ENCODE results near the gene ARL6IP5. TPM values are rescaled to one million over a fixed set of nuclear protein-coding genes. Genes with fewer than 3 reads are reported as not detected.

The ARL6IP5 gene
- total and polyA plus RNA-seq, 9 of the 15 experiments (the other 6 are each of a cell fraction or from before 2014, with no cell fraction given) = 10.3 to 54.0 (median 12.7) TPM

DNA sequence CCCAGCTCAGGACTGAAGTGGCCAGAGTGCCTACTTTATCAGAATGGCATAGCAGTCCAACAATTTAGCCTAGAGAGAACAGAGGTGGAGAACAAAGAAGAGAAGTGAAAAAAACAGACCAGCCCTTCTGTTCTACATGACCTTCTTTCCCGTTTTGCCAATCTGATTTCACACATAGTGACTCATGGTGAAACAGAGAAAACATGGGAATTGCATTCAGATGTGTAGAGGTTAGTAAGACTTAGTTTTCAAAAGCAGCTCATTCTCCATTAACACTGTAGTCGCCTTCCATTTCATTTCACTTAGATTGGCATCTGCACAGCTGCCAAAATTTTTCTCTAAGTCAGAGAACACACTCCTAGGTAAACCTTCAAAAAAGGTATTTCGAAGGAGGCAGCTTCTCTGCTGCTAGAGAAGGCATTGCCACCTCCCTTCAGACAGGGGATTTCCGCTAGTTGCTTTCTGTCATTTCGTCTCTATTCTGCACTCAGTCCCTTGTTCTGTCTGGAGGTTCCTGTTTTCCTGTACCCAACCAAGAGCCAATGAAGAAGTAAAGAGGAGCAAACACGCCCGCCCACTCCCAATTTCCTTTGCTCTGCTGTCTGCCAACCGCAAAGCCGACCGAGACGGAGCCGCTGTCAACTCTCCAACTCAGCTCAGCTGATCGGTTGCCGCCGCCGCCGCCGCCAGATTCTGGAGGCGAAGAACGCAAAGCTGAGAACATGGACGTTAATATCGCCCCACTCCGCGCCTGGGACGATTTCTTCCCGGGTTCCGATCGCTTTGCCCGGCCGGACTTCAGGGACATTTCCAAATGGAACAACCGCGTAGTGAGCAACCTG is at the start of gene ARL6IP5 (continued):
- TF ChIP-seq, protein P1, sequence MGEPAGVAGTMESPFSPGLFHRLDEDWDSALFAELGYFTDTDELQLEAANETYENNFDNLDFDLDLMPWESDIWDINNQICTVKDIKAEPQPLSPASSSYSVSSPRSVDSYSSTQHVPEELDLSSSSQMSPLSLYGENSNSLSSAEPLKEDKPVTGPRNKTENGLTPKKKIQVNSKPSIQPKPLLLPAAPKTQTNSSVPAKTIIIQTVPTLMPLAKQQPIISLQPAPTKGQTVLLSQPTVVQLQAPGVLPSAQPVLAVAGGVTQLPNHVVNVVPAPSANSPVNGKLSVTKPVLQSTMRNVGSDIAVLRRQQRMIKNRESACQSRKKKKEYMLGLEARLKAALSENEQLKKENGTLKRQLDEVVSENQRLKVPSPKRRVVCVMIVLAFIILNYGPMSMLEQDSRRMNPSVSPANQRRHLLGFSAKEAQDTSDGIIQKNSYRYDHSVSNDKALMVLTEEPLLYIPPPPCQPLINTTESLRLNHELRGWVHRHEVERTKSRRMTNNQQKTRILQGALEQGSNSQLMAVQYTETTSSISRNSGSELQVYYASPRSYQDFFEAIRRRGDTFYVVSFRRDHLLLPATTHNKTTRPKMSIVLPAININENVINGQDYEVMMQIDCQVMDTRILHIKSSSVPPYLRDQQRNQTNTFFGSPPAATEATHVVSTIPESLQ (CRISPR knock-in tag; IDR thresholded peaks at IDR 0.05) = no peak
- TF ChIP-seq RAD21 (CRISPR knock-in tag; conservative IDR thresholded peaks at IDR 0.05 in 1 of 2, IDR thresholded peaks at IDR 0.05 in 1 of 2) = 0 out of 4 replicates have a peak, but pooled peaks of 1 of the 2 experiments have one; percentile 10
- TF ChIP-seq, protein P2, sequence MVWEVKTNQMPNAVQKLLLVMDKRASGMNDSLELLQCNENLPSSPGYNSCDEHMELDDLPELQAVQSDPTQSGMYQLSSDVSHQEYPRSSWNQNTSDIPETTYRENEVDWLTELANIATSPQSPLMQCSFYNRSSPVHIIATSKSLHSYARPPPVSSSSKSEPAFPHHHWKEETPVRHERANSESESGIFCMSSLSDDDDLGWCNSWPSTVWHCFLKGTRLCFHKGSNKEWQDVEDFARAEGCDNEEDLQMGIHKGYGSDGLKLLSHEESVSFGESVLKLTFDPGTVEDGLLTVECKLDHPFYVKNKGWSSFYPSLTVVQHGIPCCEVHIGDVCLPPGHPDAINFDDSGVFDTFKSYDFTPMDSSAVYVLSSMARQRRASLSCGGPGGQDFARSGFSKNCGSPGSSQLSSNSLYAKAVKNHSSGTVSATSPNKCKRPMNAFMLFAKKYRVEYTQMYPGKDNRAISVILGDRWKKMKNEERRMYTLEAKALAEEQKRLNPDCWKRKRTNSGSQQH (CRISPR knock-in tag; IDR thresholded peaks at IDR 0.05) = no peak
- TF ChIP-seq MAFK (IDR thresholded peaks at IDR 0.05; ENCODE audit: low read length) = no peak
- TF ChIP-seq ZBTB17 (CRISPR knock-in tag; IDR thresholded peaks at IDR 0.05) = no peak
- TF ChIP-seq, protein P3, sequence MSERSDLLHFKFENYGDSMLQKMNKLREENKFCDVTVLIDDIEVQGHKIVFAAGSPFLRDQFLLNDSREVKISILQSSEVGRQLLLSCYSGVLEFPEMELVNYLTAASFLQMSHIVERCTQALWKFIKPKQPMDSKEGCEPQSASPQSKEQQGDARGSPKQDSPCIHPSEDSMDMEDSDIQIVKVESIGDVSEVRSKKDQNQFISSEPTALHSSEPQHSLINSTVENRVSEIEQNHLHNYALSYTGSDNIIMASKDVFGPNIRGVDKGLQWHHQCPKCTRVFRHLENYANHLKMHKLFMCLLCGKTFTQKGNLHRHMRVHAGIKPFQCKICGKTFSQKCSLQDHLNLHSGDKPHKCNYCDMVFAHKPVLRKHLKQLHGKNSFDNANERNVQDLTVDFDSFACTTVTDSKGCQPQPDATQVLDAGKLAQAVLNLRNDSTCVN (CRISPR knock-in tag; IDR thresholded peaks at IDR 0.05) = no peak
- TF ChIP-seq, protein P4, sequence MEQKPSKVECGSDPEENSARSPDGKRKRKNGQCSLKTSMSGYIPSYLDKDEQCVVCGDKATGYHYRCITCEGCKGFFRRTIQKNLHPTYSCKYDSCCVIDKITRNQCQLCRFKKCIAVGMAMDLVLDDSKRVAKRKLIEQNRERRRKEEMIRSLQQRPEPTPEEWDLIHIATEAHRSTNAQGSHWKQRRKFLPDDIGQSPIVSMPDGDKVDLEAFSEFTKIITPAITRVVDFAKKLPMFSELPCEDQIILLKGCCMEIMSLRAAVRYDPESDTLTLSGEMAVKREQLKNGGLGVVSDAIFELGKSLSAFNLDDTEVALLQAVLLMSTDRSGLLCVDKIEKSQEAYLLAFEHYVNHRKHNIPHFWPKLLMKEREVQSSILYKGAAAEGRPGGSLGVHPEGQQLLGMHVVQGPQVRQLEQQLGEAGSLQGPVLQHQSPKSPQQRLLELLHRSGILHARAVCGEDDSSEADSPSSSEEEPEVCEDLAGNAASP (IDR thresholded peaks at IDR 0.05) = no peak
- TF ChIP-seq U2AF2 (optimal IDR thresholded peaks at IDR 0.05; ENCODE audit: low read depth, low read length) = no peak
- TF ChIP-seq ZNF197 (CRISPR knock-in tag; IDR thresholded peaks at IDR 0.05; ENCODE audit: low read depth) = no peak
- TF ChIP-seq, protein P5, sequence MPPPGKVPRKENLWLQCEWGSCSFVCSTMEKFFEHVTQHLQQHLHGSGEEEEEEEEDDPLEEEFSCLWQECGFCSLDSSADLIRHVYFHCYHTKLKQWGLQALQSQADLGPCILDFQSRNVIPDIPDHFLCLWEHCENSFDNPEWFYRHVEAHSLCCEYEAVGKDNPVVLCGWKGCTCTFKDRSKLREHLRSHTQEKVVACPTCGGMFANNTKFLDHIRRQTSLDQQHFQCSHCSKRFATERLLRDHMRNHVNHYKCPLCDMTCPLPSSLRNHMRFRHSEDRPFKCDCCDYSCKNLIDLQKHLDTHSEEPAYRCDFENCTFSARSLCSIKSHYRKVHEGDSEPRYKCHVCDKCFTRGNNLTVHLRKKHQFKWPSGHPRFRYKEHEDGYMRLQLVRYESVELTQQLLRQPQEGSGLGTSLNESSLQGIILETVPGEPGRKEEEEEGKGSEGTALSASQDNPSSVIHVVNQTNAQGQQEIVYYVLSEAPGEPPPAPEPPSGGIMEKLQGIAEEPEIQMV (tag; conservative IDR thresholded peaks at IDR 0.05; ENCODE audit: low read depth) = no peak
- TF ChIP-seq BHLHE40 (IDR thresholded peaks at IDR 0.05; ENCODE audit: low read length) = no peak
- TF ChIP-seq SIX5 (IDR thresholded peaks at IDR 0.05; ENCODE audit: borderline replicate concordance in 1 of 2, insufficient read depth in 1 of 2, low read depth in 1 of 2, low read length in 2 of 2) = no peak
- no peak for TF ChIP-seq TEAD1 (CRISPR knock-in tag; IDR thresholded peaks at IDR 0.05)
- TF ChIP-seq, protein P6, sequence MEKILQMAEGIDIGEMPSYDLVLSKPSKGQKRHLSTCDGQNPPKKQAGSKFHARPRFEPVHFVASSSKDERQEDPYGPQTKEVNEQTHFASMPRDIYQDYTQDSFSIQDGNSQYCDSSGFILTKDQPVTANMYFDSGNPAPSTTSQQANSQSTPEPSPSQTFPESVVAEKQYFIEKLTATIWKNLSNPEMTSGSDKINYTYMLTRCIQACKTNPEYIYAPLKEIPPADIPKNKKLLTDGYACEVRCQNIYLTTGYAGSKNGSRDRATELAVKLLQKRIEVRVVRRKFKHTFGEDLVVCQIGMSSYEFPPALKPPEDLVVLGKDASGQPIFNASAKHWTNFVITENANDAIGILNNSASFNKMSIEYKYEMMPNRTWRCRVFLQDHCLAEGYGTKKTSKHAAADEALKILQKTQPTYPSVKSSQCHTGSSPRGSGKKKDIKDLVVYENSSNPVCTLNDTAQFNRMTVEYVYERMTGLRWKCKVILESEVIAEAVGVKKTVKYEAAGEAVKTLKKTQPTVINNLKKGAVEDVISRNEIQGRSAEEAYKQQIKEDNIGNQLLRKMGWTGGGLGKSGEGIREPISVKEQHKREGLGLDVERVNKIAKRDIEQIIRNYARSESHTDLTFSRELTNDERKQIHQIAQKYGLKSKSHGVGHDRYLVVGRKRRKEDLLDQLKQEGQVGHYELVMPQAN (IDR thresholded peaks at IDR 0.05; ENCODE audit: borderline replicate concordance) = no peak; the same call in 1 of the 2 replicates
- no peak for TF ChIP-seq ERF (CRISPR knock-in tag; IDR thresholded peaks at IDR 0.05)

Data from K562 (cell line).